Effector CD8-positive, alpha-beta T cell (primary cell): ENCODE measurements around the gene MICAL1.
"Not testable (repeated sequence)": the region's sequence is repeated elsewhere in the genome, so short reads cannot be mapped to it uniquely, and the experiment has no call there.

Experiments used
- DNase-seq: peaks from one replicate; lab custom pipeline; 2025; lab: John Stamatoyannopoulos, UW

Gene MICAL1

DNA sequence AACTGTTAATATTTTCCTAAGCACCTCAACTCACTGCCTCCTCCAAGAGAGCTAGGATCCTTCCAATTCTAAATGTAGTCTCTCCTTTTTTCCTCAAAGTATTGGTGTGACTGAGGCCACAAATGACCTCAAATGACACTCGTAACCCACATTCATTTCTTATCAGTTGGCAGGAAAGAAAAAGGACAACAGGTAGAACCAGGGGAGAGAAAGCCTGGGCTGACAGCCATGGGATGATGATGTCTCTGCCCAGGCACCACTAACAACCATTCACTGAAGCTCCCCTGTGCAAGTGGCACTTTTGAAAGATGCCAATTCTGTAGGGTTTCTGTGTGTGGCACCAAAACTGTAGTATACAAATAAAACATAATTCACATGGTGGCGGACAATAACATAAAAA, 20.1 kb upstream of the MICAL1 start:
- DNase-seq: no peak

DNA sequence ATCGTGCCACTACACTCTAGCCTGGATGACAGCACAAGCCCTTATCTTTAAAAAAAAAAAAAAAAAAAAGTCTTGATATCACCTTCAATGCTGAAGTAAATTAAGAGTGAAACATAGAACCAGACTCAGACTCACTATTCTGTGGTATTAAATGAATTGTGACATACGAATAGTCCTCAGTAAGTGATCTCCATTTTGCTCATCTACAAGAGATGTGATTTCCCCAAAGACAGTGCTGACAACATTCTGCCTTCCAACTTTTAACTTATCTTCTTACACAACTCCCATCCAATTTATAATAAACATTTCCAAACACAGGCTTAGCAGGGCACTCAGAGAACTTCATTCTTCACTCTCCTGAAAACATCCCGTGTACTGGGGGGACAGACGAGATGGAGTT, 19.4 kb upstream of the MICAL1 start:
- no peak for DNase-seq

DNA sequence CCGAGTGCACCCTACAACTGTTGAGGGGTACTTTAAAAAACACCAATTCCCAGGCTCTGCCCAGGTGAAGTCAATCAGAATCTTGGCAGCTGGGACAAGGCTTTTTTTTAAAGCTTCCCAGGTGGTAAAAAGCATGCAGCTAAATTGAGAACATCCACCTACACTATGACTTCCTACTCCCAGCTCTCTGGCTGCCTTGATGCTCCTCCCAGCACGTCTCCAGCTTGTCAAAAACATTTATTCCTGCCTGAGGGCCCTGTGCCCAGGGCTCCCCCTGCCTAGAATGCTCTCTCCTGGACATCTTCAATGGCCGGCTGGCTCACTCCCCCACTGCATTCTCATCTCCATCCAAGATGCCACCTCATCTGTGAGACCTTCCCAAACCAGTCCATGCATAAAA, 17.5 kb upstream of the MICAL1 start:
- DNase-seq: no peak

DNA sequence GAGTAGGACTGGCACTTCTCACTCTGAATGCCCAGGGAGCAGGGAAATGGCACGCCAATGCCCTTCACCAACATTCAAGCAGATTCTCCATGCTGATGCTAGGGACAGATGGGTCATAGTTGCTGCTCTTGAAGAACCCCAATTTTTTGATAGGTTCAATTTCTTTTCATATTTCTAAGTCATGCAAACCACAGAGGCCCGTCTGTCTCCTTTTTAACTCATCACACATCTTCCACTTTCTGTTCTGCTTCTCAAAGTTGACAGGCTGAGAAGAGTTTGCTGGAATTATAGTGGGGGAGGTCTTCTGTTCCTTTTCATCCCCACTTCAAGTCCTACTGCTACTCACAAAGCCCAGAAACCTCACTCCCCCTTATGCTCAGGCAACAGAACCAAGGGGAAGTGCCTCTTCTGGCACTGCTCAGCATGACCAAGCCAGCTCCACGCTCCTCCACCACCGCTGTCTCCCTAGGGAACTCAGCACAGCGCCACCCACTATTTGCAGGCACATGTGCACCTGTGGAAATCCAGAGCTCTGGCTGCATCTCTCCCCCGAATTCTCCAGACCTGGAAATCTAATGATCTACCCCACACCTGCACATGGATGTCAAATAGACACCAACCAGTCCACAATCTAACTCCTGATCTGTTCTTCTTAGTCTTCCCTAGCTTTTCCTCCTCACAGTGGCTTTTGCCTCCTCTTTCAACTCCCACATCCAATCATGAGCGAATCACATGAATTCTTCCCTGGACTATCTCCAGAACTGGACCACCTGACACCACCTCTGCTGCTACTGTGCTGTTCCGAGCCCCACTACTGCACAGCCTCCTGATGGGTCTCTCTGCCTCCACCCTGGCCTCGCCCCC, 16.8 kb upstream of the MICAL1 start:
- no peak for DNase-seq

DNA sequence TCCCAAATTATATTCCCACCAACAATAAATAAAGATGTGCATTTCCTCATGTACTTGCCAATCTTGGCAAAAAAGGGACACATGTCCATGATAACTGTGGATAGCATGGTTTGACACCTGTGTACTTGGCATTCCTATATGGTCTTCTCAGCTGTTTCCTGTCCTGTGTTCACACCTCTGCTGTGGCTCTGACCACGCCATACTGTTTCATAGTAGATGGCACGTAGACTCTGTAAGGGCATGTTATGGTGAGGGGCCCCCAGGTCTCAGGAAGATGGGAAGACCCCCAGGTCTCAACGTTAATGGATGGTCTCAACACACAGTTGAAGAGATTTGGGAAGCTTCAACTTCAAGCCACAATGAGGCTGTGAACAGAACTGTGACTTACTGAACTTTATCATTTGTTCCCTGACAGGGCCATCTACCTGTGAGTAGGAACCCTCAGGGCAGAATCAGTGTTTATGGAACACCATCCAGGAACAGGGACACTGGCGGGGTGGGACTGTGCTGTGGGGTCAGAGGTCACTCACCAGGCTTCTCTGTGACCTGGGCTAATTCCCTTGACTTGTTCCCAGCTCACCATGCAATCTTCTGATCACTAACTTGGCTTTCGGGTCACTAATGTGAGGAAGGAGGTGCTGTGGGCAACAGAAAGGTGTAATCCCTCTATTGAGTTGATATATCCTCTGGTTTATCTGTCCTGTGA, 15.7 kb upstream of the MICAL1 start:
- DNase-seq: no peak

- DNase-seq: no peak
Observed at GRCh38 chr6:109469591-109470189, 14.1 kb upstream of the MICAL1 start.

GRCh38 chr6:109467696-109468095, 12.1 kb upstream of the MICAL1 start:
- DNase-seq: no peak

- no peak for DNase-seq
Observed at GRCh38 chr6:109466212-109466923, 10.8 kb upstream of the MICAL1 start.

DNA sequence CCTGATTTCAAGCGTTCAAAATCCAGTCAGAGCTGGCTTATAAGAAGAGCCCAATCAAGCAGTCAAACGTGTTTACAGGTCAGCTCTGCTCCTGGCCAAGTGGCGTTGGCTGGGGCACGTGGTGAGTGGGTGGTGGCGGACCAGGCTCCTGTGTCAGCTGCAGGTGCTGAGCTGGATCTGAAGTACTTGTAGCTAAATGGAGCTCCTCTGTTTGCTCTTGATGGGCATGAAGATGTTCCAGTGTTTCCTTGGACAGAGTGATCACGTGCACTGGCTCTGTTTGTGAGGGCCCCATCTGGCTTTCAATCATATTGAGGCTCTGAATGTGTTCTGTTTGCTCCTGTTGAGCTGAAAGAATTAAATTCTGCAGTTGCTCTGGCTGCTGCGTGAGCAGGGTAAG, 10.2 kb upstream of the MICAL1 start:
- no peak for DNase-seq

DNA sequence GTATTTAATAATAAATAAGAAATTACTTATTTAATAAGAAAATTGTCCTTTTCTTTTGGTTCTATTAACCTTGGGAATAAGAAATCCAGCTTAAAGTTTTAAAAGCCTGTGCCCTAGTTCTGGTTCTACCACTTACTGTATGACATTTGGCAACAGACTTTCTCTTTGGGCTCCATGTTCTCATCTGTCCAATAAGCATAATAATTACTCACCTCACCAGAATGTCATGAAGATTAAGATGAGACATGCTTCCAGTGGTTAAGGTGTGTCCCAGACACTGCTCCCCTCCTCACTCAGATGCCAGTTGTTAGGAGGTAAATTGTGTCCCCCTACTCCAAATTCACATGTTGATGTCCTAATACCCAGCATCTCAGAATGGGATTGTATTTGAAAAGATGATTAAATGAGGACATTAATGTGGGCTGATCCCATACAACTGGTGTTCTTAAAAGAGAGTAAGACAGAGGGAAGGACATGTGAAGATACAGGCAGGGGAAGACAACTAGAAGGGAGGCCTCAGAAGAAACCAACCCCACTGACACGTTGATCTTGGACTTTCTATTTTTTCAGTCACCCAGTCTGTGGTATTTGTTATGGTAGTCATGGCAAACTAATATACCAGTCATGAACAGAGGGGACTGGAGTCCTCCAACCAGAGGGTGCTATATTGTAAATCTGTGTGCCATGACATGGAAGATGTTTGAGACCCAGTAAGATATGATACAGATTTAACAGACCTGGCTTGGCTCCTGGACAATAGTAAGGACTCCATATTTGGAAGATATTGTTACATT, 6.4 kb upstream of the MICAL1 start:
- DNase-seq: no peak

DNA sequence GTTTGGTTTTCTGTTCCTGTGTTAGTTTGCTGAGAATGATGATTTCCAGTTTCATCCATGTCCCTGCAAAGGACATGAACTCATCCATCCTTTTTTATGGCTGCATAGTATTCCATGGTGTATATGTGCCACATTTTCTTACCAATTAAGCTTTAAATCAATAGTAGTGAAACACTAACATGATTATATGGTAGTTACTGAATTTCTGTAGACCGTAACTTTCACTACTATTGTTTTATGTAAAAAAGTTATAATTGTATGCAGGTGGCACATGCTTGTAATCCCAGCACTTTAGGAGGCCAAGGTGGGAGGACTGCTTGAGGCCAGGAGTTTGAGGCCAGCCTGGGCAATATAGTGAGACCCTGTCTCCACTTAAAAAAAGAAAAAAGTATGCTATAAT, 5.6 kb upstream of the MICAL1 start:
- DNase-seq: not testable (repeated sequence)

- no peak for DNase-seq
Observed at GRCh38 chr6:109460161-109460829, 4.7 kb upstream of the MICAL1 start.

DNA sequence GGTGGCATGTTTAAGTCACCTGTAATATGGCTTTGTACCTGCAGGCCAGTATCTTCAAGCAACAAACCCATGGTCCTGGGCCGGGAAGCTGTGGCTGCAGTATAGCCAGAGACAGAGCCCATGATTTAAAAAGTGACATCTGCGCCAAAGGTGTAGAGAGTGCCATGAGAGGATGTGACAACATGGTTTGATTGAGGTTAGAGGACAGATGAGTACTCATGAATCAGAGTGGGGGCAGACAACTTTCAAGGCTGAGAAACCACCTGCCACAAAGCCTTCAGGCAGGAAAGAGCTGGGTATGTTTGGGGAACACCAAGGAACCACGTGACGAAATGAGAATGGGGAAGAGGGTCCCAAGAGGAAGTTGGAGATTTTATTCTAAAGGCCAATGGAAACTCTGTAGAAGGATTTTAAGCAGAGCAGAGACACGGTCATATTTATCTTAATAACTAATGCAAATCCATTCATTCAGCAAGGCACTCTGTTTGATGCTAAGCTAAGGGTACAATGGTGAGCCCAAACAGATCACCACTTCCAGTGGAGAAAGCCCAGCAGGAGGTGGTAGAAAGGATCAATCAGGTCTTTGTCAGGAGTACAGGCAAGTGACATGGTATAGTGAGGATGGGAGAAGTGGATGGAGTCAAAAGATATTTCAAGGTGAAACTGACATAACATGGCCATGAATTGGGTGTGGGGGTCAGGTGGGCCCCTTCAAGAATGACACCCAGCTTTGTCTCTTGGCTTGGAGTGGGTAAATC, 3.4 kb upstream of the MICAL1 start:
- DNase-seq: no peak

- DNase-seq: no peak
Observed at GRCh38 chr6:109457562-109457996, 2.0 kb upstream of the MICAL1 start.

- no peak for DNase-seq
Observed at GRCh38 chr6:109456710-109457561, 1.4 kb upstream of the MICAL1 start.

- no peak for DNase-seq
Observed at GRCh38 chr6:109456111-109456583, 575 bp upstream of the MICAL1 start.

GRCh38 chr6:109454496-109455436, 806 bp downstream of the MICAL1 start:
- peak; percentile 48 for DNase-seq
